MCF 10A (cell line): Measurements from ENCODE around the gene OLFML2A. TPM values are rescaled to one million over a fixed set of nuclear protein-coding genes. Genes with fewer than 3 reads are reported as not detected.
A peak's percentile ranks its signal among the peaks of the same experiment; 100 is the strongest.
"Not testable (repeated sequence)": the region's sequence is repeated elsewhere in the genome, so short reads cannot be mapped to it uniquely, and the experiment has no call there.

Experiments used
- BruUV-seq: library from RNA; stranded (reverse); fragments of 400-500 nt; replicated peaks from 2 replicates; lab custom pipeline; 2021; lab: Mats Ljungman, UMichigan
- CTCF ChIA-PET: fragments of 300-600 bp; sonication (Branson Sonifier 250); formaldehyde crosslinking; extraction: SDS; loops from one replicate; lab custom pipeline; 2021; ENCODE audit warnings: antibody characterized with exemption, inconsistent platforms; lab: Yijun Ruan, JAX
- POLR2A ChIA-PET: fragments of 300-600, 350-650 bp; sonication (Branson Sonifier 250); formaldehyde crosslinking; extraction: SDS; loops from one replicate; lab custom pipeline; 2020; ENCODE audit warnings: antibody characterized with exemption, inconsistent platforms; lab: Yijun Ruan, JAX
- DNase-seq: peaks from one replicate; pipeline ENCODE4 v3.0.0-alpha.2; 2018; ENCODE audit not compliant: unreplicated experiment
- H3K27ac Mint-ChIP-seq: one replicate; pipeline ENCODE4 v1.8.0; 2022; ENCODE audit warnings: mild to moderate bottlenecking, low read depth, mixed read lengths; ENCODE audit not compliant: unreplicated experiment
- H3K27me3 Mint-ChIP-seq: one replicate; pipeline ENCODE4 v1.8.0; 2022; ENCODE audit warnings: mixed read lengths; ENCODE audit not compliant: insufficient read depth, unreplicated experiment
- H3K36me3 Mint-ChIP-seq: one replicate; pipeline ENCODE4 v1.8.0; 2022; ENCODE audit warnings: mild to moderate bottlenecking, moderate library complexity, mixed read lengths; ENCODE audit not compliant: insufficient read depth, unreplicated experiment
- H3K4me1 Mint-ChIP-seq: one replicate; pipeline ENCODE4 v1.8.0; 2022; ENCODE audit warnings: mixed read lengths; ENCODE audit not compliant: insufficient read depth, unreplicated experiment
- H3K4me3 Mint-ChIP-seq: one replicate; pipeline ENCODE4 v1.8.0; 2022; ENCODE audit warnings: mild to moderate bottlenecking, moderate library complexity, mixed read lengths; ENCODE audit not compliant: unreplicated experiment
- H3K9me3 Mint-ChIP-seq: one replicate; pipeline ENCODE4 v1.8.0; 2022; ENCODE audit warnings: mixed read lengths; ENCODE audit not compliant: unreplicated experiment
- intact Hi-C: fragments of 100-400 bp; cut with micrococcal nuclease; formaldehyde crosslinking; loops from 2 replicates; pipeline ENCODE4 v1.14.1; 2022
- total RNA-seq: library from RNA; stranded (reverse); gene quantifications from 2 replicates; pipeline ENCODE4 v1.2.3, GENCODE V29; 2022
- TF ChIP-seq, protein P1 (sequence below): fragments of 200-600 bp; IDR thresholded peaks from one replicate; pipeline ENCODE4 v1.8.0; 2022; ENCODE audit warnings: antibody characterized with exemption, mild to moderate bottlenecking; ENCODE audit not compliant: unreplicated experiment

Gene OLFML2A
- total RNA-seq, 1 experiment from 2014 or later = 0.21 TPM

DNA sequence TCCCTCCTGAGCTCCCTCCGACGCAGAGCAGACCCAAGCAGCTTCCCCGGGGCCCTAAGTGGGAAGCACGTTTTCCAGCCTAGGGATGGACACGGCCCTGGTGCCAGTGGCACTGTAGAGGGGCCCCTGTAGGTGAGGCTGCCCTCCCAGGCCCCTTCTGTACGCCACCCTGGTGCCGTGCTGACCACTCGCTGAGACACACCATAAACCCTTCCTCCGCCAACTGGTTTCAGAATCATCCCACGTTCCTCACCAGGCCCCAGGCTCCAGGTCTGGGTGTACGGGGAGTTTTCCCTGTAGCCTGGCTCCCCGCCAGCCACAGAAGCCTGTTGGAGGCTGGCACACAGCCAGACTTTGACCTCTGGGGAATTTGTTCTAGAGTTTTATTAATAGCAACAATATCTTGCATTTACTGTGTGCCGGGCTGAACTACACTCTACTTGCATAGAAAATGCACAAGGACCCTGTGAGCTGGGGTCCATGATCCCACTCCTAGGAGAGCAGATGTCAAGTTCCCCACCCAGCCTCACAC is 58.2 kb downstream of the OLFML2A start:
- Mint-ChIP-seq H3K4me1 (peaks cover 18% of the 10 kb centered on the region), H3K27me3 (no peaks in the 10 kb centered on the region), H3K27ac (peak overlapping the region; percentile 66), H3K9me3 (no peaks in the 10 kb centered on the region), H3K4me3 (peak overlapping the region; percentile 47), H3K36me3 (no peaks in the 10 kb centered on the region)
- ChIA-PET POLR2A (interaction anchor here (0.6 to 5.3 kb wide), 9 partner anchors 16 to 284 kb away, joined by 3 to 83 read pairs (median 7); partner anchors contain the start of genes ARPC5L, NR6A1 and RPL35), CTCF (interaction anchor here (0.6 to 15.9 kb wide), 7 partner anchors 11 to 61 kb away, joined by 3 to 159 read pairs (median 4); partner anchors contain the start of genes NR6A1, OLFML2A and WDR38)
- intact Hi-C loops = loop anchor here (1.0 to 5.0 kb wide), 2 partner anchors 17 to 63 kb away; partner anchors contain the start of gene NR6A1
- TF ChIP-seq, protein P1, sequence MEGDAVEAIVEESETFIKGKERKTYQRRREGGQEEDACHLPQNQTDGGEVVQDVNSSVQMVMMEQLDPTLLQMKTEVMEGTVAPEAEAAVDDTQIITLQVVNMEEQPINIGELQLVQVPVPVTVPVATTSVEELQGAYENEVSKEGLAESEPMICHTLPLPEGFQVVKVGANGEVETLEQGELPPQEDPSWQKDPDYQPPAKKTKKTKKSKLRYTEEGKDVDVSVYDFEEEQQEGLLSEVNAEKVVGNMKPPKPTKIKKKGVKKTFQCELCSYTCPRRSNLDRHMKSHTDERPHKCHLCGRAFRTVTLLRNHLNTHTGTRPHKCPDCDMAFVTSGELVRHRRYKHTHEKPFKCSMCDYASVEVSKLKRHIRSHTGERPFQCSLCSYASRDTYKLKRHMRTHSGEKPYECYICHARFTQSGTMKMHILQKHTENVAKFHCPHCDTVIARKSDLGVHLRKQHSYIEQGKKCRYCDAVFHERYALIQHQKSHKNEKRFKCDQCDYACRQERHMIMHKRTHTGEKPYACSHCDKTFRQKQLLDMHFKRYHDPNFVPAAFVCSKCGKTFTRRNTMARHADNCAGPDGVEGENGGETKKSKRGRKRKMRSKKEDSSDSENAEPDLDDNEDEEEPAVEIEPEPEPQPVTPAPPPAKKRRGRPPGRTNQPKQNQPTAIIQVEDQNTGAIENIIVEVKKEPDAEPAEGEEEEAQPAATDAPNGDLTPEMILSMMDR = no peak
- DNase-seq = peak; percentile 94
- no TSS peak for BruUV-seq

DNA sequence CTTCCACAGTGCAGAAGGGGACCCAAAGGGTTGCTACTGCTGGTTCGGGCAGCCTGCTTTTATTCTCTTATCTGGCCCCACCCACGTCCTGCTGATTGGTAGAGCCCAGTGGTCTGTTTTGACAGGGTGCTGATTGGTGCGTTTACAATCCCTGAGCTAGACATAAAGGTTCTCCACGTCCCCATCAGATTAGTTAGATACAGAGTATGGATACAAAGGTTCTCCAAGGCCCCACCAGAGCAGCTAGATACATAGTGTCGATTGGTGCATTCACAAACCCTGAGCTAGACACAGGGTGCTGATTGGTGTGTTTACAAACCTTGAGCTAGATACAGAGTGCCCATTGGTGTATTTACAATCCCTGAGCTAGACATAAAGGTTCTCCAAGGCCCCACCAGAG is 61.2 kb downstream of the OLFML2A start:
- ChIA-PET CTCF (interaction anchor here (1.0 to 29.4 kb wide), 7 partner anchors 15 to 63 kb away, joined by 3 to 927 read pairs (median 5); partner anchors contain the start of genes NR6A1, OLFML2A and WDR38), POLR2A (interaction anchor here (1.2 kb wide), 1 partner anchor 15 kb away, joined by 3 read pairs; the partner anchor contains the start of gene WDR38)
- not testable (repeated sequence) for H3K4me3 Mint-ChIP-seq, BruUV-seq, H3K27me3 Mint-ChIP-seq, H3K27ac Mint-ChIP-seq, H3K36me3 Mint-ChIP-seq, H3K9me3 Mint-ChIP-seq, DNase-seq
- intact Hi-C loops = loop anchor here (5.0 kb wide), 1 partner anchor 66 kb away; the partner anchor contains the start of gene NR6A1
- H3K4me1 Mint-ChIP-seq = peaks cover 18% of the 10 kb centered on the region

DNA sequence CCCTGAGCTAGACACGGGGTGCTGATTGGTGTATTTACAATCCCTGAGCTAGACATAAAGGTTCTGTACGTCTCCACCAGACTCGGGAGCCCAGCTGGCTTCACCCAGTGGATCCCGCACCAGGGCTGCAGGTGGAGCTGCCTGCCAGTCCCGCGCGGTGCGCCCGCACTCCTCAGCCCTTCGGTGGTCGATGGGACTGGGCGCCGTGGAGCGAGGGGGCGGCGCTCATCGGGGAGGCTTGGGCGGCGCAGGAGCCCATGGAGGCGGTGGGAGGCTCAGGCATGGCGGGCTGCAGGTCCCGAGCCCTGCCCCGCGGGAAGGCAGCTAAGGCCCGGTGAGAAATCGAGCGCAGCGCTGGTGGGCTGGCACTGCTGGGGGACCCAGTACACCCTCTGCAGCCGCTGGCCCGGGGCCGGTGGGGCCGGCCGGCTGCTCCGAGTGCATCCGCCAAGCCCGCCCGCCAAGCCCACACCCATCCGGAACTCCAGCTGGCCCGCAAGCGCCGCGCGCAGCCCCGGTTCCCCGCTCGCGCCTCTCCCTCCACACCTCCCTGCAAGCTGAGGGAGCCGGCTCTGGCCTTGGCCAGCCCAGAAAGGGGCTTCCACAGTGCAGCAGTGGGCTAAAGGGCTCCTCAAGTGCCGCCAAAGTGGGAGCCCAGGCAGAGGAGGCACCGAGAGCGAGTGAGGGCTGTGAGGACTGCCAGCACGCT is 61.8 kb downstream of the OLFML2A start:
- CTCF ChIA-PET = interaction anchor here (0.6 to 29.4 kb wide), 8 partner anchors 10 to 64 kb away, joined by 3 to 927 read pairs (median 4); partner anchors contain the start of genes NR6A1, OLFML2A and WDR38
- POLR2A ChIA-PET = interaction anchor here (1.2 to 2.1 kb wide), 2 partner anchors 15 to 20 kb away, joined by 3 to 6 read pairs; partner anchors contain the start of gene WDR38
- H3K9me3 Mint-ChIP-seq, BruUV-seq, H3K36me3 Mint-ChIP-seq, H3K27me3 Mint-ChIP-seq, H3K27ac Mint-ChIP-seq, H3K4me3 Mint-ChIP-seq, DNase-seq: not testable (repeated sequence)
- intact Hi-C loops = loop anchor here (5.0 kb wide), 1 partner anchor 66 kb away; the partner anchor contains the start of gene NR6A1
- peaks cover 18% of the 10 kb centered on the region for H3K4me1 Mint-ChIP-seq

DNA sequence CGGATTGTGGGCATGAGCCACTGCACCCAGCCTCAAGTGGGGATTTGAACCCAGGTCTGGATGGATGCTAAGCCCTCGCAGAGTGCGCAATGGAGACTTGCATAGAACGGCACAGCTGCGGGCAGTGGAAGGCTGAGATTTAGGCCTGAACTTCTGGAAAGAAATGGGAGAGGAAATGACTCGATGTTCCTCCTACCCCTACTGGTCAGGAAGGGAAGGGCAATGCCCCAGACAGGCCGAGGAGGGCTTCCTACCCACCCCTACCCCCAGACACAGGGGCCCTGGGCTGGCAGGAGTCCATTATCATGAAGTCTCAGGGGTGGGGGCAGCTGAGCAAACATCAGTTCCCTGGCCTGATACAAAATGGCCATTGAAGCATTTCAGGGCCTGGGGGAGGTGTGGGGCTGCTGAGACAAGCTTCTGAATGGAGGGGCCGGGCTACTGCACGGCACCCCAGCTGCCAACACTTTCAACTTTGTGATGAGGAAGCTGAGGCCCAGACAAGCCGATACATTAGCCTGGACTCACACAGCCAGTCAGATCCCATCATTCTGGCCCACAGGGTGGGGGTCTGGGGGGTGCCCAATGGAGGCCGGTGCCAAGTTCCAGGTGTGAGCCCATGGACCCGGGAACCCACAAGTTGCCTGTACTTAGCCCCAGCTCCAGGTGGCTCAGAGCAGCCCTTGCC is 62.8 kb downstream of the OLFML2A start:
- POLR2A ChIA-PET = interaction anchor here (2.1 kb wide), 1 partner anchor 21 kb away, joined by 6 read pairs; no protein-coding TSS in a partner anchor
- no peak overlapping the region for H3K27ac Mint-ChIP-seq

More for the DNA sequence above, 62.8 kb downstream of the OLFML2A start:
- no peaks in the 10 kb centered on the region for H3K9me3 Mint-ChIP-seq
- TF ChIP-seq, protein P1 = peak; percentile 27
- intact Hi-C loops = loop anchor here (5.0 kb wide), 1 partner anchor 67 kb away; the partner anchor contains the start of gene NR6A1
- CTCF ChIA-PET = interaction anchor here (0.6 to 29.4 kb wide), 10 partner anchors 9 to 407 kb away, joined by 3 to 927 read pairs (median 4); partner anchors contain the start of genes NR6A1, OLFML2A and WDR38
- peaks cover 11% of the 10 kb centered on the region for H3K4me1 Mint-ChIP-seq
- no peak overlapping the region for H3K4me3 Mint-ChIP-seq
- no TSS peak for BruUV-seq
- no peaks in the 10 kb centered on the region for H3K27me3 Mint-ChIP-seq
- no peak for DNase-seq
- H3K36me3 Mint-ChIP-seq = no peaks in the 10 kb centered on the region
